ENCODE measurements around the gene OAS2.

Gene OAS2

GRCh38 chr12:112978163-112979040, at the start of gene OAS2:
Gene OAS2, plus strand, starts transcription at chr12:112978519. Its CDS starts 90 bp downstream, at chr12:112978609.
- peak; percentile 16 for DNase-seq (ENCODE audit: low spot score)

- no peak for DNase-seq (ENCODE audit: low spot score)
Measured at GRCh38 chr12:112928978-112929377, 49.3 kb upstream of the OAS2 start.

- DNase-seq (ENCODE audit: low spot score), result no peak
Measured at GRCh38 chr12:112929715-112930114, 48.6 kb upstream of the OAS2 start.

- no peak for DNase-seq (ENCODE audit: low spot score)
Measured at GRCh38 chr12:112930350-112930749, 48.0 kb upstream of the OAS2 start.

GRCh38 chr12:112932485-112933128, 45.7 kb upstream of the OAS2 start:
- no peak for DNase-seq (ENCODE audit: low spot score)

- DNase-seq (ENCODE audit: low spot score), result no peak
Measured at GRCh38 chr12:112933129-112933505, 45.2 kb upstream of the OAS2 start.

GRCh38 chr12:112936264-112936663, 42.1 kb upstream of the OAS2 start:
- DNase-seq (ENCODE audit: low spot score), result no peak

GRCh38 chr12:112936927-112937326, 41.4 kb upstream of the OAS2 start:
- DNase-seq (ENCODE audit: low spot score), result no peak

GRCh38 chr12:112937741-112938719, 40.3 kb upstream of the OAS2 start, which contains the start of gene OAS3:
Gene OAS3, plus strand, starts transcription at chr12:112938474. Its CDS starts 57 bp downstream, at chr12:112938531.
- peak; percentile 81 for DNase-seq (ENCODE audit: low spot score)

GRCh38 chr12:112938751-112939150, 39.6 kb upstream of the OAS2 start:
- DNase-seq (ENCODE audit: low spot score), result no peak

- no peak for DNase-seq (ENCODE audit: low spot score)
Measured at GRCh38 chr12:112939761-112940381, 38.4 kb upstream of the OAS2 start.

- no peak for DNase-seq (ENCODE audit: low spot score)
Measured at GRCh38 chr12:112941528-112942335, 36.6 kb upstream of the OAS2 start.

GRCh38 chr12:112942572-112942971, 35.7 kb upstream of the OAS2 start:
- no peak for DNase-seq (ENCODE audit: low spot score)

- no peak for DNase-seq (ENCODE audit: low spot score)
Measured at GRCh38 chr12:112944024-112944690, 34.2 kb upstream of the OAS2 start.

GRCh38 chr12:112945515-112945914, 32.8 kb upstream of the OAS2 start:
- DNase-seq (ENCODE audit: low spot score), result no peak

GRCh38 chr12:112946236-112947000, 31.9 kb upstream of the OAS2 start:
- no peak for DNase-seq (ENCODE audit: low spot score)

GRCh38 chr12:112947314-112947713, 31.0 kb upstream of the OAS2 start:
- DNase-seq (ENCODE audit: low spot score), result no peak

- DNase-seq (ENCODE audit: low spot score), result no peak
Measured at GRCh38 chr12:112947761-112948160, 30.6 kb upstream of the OAS2 start.

- no peak for DNase-seq (ENCODE audit: low spot score)
Measured at GRCh38 chr12:112948806-112949205, 29.5 kb upstream of the OAS2 start.

Data from SW480 (cell line).